ENCODE data around the gene PDCL2.

The PDCL2 gene

GRCh38 chr4:55509266-55509665, 82.8 kb downstream of the PDCL2 start:
- no peak for TF ChIP-seq CTCF (conservative IDR thresholded peaks at IDR 0.05; ENCODE audit: low read depth, low read length)
- no peak for DNase-seq (ENCODE audit: low read depth)
- H3K4me3 ChIP-seq (ENCODE audit: low read length), result no peak overlapping the region

- TF ChIP-seq CTCF (conservative IDR thresholded peaks at IDR 0.05; ENCODE audit: low read depth, low read length), result no peak
- no peak for DNase-seq (ENCODE audit: low read depth)
- no peak overlapping the region for H3K4me3 ChIP-seq (ENCODE audit: low read length)
Measured at GRCh38 chr4:55507612-55508011, 84.4 kb downstream of the PDCL2 start.

All from retinal pigment epithelial cell (primary cell).